HEK293T (cell line): Measurements from ENCODE around the gene PTPRM.

Experiments
- BHLHE40 ChIP-seq: fragments of 450-650 bp; IDR thresholded peaks from 2 replicates; pipeline ENCODE4 v1.6.1; 2016; ENCODE audit warnings: mild to moderate bottlenecking, moderate library complexity, borderline replicate concordance
- ELF4 ChIP-seq: fragments of 450-650 bp; IDR thresholded peaks from 2 replicates; pipeline ENCODE4 v1.6.1; 2017; ENCODE audit warnings: antibody characterized with exemption
- FOXM1 ChIP-seq: fragments of 450-650 bp; IDR thresholded peaks from 2 replicates; pipeline ENCODE4 v1.6.1; 2017; ENCODE audit warnings: mild to moderate bottlenecking, borderline replicate concordance
- HDGF ChIP-seq: fragments of 450-650 bp; IDR thresholded peaks from 2 replicates; pipeline ENCODE4 v1.6.1; 2017; ENCODE audit warnings: antibody characterized with exemption, borderline replicate concordance
- NFRKB ChIP-seq: fragments of 450-650 bp; IDR thresholded peaks from 2 replicates; pipeline ENCODE4 v1.6.1; 2016; ENCODE audit warnings: mild to moderate bottlenecking, moderate library complexity
- PKNOX1 ChIP-seq: fragments of 450-650 bp; IDR thresholded peaks from 2 replicates; pipeline ENCODE4 v1.6.1; 2016
- SP1 ChIP-seq: fragments of 450-650 bp; IDR thresholded peaks from 2 replicates; pipeline ENCODE4 v1.6.1; 2017
- SUZ12 ChIP-seq: fragments of 450-650 bp; IDR thresholded peaks from 2 replicates; pipeline ENCODE4 v1.6.1; 2016; ENCODE audit warnings: mild to moderate bottlenecking
- ZNF384 ChIP-seq: fragments of 450-650 bp; IDR thresholded peaks from 2 replicates; pipeline ENCODE4 v1.6.1; 2016

- no peak for TF ChIP-seq SUZ12
- TF ChIP-seq PKNOX1: no peak
- TF ChIP-seq FOXM1: no peak
- no peak for TF ChIP-seq BHLHE40
- TF ChIP-seq NFRKB: no peak
- no peak for TF ChIP-seq ELF4
- no peak for TF ChIP-seq SP1
- TF ChIP-seq HDGF: no peak
- no peak for TF ChIP-seq ZNF384
Measured at GRCh38 chr18:8339952-8340351, 772.8 kb downstream of the PTPRM start.
